ENCODE results near the gene RYR1.
"Not testable (repeated sequence)": the region's sequence is repeated elsewhere in the genome, so short reads cannot be mapped to it uniquely, and the experiment has no call there.

RYR1 gene

DNA sequence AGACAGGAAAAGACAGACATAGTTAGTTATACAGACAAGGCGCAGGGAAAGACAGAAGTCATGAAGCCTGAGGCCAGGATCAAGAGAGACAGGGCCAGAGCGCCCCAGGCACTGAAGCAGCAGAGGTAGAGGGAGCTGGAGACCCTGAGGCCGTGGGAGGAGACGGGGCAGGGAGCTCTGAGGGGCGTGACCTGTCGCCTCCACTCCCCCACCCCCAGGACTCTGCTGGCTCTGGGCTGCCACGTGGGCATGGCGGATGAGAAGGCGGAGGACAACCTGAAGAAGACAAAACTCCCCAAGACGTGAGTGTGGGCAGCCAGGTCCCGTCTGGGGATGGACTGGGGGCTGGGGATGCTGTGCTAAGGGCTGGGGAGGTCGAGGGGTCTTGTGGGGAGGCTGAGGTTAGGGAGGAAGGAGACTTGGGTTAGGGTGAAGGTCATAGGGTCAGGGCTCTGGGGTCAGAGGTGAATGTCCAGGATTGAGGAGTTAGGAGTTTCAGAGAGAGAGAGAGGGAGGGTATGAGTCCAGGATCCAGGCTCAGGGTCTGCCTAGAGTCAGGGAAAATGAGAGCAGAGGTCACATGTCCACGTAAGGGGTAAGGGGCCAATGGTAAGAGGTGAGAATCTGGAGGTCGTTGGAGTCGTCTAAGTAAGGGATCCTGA is 31.1 kb downstream of the RYR1 start:
- DNase-seq: no peak

DNA sequence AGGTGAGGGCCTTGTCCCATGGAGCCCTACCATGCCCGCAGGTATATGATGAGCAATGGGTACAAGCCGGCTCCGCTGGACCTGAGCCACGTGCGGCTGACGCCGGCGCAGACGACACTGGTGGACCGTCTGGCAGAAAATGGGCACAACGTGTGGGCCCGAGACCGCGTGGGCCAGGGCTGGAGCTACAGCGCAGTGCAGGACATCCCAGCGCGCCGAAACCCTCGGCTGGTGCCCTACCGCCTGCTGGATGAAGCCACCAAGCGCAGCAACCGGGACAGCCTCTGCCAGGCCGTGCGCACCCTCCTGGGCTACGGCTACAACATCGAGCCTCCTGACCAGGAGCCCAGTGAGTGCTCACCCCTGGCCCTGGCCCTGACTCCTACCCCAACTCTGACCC is 32.6 kb downstream of the RYR1 start:
- DNase-seq: no peak

DNA sequence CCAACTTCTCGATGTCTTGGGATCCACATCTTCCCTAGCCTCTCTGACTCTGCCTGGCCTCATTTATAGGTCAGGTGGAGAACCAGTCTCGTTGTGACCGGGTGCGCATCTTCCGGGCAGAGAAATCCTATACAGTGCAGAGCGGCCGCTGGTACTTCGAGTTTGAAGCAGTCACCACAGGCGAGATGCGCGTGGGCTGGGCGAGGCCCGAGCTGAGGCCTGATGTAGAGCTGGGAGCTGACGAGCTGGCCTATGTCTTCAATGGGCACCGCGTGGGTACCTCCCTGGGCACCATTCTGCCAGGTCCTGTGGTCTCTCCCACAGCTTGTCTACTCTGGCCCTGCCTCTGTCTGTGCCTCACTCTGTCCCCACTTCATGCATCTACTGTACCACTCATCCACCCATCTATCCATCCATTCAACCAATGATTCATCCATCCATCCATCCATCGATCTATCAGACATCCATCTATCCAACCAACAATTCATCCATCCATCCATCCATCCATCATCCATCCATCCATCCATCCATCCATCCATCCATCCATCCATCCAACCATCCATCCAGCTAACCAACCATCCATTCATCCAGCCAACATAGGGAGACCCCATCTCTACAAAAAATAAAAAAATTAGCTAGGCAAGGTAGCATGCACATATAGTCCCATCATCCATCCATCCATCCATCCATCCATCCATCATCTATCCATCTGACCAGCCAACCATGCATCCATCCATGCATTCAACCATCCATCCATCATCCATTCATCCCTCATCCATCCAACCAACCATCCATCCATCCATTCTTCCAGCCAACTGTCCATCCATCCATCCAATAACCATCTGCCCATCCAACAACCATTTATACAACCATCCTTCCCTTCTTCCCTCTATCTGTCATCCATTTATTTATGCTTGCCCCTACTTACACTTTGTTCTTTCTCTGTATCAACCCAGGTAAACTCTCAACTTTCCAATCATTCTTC is 34.3 kb downstream of the RYR1 start:
- DNase-seq: no peak

DNA sequence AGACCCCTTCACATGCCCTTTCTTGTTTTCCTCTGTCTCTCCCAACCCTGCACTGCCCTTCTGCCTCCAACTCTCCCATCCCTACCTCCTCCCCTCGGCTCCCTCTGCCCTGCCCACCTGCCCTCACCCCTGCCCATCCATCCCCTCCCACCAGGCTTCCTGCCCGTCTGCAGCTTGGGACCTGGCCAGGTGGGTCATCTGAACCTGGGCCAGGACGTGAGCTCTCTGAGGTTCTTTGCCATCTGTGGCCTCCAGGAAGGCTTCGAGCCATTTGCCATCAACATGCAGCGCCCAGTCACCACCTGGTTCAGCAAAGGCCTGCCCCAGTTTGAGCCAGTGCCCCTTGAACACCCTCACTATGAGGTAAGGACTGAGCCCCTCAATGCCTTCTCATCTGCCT is 35.7 kb downstream of the RYR1 start:
- no peak for DNase-seq

DNA sequence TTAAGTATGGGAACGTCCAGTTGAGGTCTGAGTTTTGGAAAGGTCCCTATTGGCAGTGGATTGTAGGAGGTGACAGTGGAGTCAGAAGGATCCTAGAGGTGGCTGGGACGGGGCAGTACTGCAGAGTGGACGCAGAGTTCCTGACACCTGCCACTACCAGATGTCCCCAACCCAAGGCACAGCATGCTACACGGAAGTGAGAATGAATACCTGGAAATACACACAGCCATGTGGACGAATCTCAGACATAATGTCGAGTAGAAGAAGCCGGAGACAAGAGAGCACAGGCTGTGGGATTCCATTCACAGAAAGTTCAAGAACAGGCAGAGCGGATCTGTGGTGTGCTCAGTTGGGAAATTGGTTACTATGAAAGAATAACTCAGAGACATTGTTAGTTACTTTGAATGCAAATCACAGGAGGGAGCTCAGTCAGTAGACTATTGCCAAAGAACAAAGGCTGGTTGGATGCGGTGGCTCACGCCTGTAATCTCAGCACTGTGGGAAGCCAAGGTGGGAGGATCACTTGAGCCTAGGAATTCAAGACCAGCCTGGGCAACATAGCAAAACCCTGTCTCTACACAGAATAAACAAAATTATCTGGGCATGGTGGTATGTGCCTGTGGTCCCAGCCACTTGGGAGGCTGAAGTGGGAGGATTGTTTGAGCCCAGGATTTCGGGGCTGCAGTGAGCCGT is 37.4 kb downstream of the RYR1 start:
- no peak for DNase-seq

DNA sequence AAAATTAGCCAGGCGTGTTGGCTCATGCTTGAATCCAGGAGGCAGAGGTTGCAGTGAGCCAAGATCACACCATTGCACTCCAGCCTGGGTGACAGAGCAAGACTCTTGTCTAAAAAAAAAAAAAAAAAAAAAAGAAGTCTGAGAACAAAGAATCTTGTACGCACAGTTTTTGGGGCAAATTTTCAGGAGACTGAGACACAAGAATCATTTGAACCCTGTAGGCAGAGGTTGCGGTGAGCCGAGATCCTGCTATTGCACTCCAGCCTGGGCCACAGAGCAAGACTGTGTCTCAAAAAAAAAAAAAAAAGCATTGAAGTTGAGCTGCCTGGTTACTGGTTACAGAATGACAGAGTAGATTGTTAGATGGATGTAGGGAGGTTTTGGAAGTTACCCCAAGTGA is 39.2 kb downstream of the RYR1 start:
- not testable (repeated sequence) for DNase-seq

DNA sequence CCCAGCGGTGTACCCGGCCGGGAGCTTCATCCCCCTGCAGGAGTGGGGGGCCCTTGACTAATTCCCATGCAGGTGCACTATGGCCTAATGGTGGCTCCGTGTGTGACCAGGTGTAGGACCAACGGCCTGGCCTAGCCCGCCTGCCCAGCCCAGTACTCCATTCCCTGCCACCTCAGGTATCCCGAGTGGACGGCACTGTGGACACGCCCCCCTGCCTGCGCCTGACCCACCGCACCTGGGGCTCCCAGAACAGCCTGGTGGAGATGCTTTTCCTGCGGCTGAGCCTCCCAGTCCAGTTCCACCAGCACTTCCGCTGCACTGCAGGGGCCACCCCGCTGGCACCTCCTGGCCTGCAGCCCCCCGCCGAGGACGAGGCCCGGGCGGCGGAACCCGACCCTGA is 39.7 kb downstream of the RYR1 start:
- DNase-seq: no peak

DNA sequence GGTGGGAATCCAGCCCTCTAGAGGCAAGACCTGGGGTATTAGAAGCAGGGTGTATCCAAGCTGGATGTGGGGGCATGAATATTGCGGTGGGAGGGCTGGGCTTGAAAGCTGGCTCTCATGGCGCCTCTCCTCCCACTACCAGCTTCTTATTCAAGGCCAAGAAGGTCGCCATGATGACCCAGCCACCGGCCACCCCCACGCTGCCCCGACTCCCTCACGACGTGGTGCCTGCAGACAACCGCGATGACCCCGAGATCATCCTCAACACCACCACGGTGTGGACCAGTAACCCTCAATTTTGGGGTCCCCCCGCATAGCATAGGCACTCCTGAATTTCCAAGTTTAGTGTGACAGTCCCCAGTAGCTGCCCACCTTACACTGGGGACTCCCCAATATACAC is 41.7 kb downstream of the RYR1 start:
- DNase-seq: no peak

DNA sequence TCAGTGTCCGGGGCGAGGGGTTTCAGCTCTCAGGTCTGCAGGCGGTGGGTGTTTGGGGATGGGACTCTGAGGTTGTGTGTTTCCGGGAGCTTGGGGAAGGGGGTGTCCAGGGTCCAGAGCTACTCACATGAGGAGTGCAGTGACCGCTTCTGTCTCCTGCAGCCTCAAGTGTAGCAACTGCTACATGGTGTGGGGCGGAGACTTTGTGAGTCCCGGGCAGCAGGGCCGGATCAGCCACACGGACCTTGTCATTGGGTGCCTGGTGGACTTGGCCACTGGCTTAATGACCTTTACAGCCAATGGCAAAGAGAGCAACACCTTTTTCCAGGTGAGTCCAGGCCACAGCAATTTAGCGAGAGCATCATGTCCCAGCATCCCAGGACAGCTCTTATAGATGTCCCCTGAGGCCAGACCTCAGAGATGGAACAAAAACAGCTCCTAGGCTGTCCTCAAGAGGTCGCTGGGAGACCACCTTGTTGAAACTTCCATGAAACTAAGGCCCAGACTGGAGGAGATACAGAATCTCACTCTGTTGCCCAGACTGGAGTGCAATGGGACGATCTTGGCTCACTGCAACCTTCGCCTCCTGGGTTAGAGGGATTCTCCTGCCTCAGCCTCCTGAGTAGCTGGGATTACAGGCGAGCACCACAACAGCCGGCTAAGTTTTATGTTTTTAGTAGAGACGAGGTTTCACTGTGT is 44.9 kb downstream of the RYR1 start:
- peak; percentile 4 for DNase-seq

DNA sequence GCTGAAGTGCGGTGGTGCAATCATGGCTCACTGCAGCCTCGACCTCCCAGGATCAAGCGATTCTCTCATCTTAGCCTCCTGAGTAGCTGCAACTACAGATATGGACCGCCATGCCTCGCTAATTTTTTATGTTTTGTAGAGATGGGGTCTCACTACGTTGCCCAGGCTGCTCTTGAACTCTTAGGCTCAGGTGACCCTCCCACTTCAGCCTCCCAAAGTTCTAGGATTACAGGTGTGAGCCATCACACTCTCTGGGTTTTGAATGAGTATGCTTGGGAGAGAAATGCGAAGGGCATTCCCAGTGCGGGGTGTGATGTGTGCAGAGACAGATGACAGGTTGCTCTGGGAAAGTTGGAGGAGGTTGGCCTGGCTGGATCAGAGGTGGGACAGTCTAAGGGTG is 49.0 kb downstream of the RYR1 start:
- no peak for DNase-seq

DNA sequence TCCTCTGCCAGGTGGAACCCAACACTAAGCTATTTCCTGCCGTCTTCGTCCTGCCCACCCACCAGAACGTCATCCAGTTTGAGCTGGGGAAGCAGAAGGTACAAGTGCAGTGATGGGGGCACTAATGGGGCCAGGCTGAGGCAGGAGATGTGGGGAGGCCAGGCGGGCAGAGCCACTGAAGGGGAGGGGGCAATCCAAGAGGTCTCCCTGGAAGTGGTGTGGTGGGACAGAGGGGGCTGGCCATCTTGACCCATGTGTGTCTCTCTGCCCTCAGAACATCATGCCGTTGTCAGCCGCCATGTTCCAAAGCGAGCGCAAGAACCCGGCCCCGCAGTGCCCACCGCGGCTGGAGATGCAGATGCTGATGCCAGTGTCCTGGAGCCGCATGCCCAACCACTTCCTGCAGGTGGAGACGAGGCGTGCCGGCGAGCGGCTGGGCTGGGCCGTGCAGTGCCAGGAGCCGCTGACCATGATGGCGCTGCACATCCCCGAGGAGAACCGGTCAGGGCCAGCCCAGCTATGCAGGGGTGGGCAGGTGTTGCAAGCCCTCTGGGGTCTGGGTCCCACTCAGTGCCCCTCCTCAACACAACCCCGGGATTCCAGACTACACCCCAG is 49.6 kb downstream of the RYR1 start:
- no peak for DNase-seq

DNA sequence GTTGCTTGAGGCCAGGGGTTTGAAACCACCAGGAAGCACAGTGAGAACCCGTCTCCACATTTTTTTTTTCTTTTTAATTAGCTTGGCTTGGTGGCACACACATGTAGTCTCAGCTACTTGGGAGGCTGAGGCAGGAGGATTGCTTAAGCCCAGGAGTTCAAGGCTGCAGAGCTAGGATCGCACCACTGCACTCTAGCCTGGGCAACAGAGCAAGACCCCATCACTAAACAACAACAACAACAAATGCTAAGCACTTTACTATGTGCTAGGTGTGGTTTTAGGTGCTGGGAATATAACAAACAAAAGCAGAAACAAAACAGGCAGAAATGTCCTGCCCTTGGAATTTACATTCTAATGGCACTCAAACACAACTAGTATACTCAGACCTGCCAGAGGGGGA is 51.3 kb downstream of the RYR1 start:
- DNase-seq: no peak

DNA sequence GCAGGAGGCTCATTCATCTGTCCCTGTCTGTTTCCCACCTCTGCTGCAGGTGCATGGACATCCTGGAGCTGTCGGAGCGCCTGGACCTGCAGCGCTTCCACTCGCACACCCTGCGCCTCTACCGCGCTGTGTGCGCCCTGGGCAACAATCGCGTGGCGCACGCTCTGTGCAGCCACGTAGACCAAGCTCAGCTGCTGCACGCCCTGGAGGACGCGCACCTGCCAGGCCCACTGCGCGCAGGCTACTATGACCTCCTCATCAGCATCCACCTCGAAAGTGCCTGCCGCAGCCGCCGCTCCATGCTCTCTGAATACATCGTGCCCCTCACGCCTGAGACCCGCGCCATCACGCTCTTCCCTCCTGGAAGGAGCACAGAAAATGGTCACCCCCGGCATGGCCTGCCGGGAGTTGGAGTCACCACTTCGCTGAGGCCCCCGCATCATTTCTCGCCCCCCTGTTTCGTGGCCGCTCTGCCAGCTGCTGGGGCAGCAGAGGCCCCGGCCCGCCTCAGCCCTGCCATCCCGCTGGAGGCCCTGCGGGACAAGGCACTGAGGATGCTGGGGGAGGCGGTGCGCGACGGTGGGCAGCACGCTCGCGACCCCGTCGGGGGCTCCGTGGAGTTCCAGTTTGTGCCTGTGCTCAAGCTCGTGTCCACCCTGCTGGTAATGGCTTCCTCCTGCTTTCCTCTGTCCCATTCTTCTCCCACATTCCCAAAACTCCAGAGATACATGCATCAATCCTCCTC is 52.2 kb downstream of the RYR1 start:
- DNase-seq: no peak

DNA sequence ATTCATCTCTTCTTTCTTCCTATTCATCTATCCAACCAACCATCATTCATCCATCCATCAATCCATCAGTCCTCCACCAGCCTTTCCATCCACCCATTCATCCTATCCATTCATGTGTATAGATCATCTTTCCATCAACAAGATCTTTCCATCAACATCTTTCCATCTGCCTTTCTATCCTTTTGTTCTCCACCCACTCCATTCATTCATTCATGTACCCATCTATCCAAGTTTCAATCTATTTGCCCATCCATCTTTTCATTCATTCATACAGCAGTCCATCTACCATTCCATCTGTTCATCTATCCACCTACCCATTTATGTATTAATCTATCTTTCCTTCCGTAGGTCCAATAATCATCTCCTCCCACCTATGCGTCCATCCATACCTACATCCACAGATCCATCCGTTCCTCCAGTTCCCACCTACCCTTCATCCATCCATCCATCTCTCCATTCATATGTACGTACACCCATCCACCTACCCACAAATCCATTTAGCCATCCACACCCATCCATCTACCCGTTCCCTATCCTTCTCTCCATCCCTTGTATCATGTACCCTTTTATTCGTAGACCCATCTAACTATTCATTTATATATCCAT is 53.3 kb downstream of the RYR1 start:
- no peak for DNase-seq

DNA sequence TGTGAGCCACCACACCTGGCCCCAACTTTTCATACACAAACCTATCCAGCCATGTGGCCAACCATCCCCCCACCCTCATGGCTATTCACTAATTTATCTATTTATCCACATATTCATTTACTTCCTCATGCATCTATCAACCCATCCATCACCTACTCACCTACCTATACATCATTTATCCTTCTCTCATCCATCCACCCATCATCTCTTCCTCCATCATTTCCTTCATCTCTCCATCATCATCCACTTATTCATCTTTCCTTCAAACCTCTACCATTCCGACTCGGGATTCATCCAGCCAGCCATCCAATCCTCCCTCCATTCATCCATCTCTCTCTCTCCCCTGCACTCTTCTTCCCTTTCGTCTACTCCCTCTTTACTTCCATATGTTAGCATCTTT is 54.6 kb downstream of the RYR1 start:
- DNase-seq: no peak

DNA sequence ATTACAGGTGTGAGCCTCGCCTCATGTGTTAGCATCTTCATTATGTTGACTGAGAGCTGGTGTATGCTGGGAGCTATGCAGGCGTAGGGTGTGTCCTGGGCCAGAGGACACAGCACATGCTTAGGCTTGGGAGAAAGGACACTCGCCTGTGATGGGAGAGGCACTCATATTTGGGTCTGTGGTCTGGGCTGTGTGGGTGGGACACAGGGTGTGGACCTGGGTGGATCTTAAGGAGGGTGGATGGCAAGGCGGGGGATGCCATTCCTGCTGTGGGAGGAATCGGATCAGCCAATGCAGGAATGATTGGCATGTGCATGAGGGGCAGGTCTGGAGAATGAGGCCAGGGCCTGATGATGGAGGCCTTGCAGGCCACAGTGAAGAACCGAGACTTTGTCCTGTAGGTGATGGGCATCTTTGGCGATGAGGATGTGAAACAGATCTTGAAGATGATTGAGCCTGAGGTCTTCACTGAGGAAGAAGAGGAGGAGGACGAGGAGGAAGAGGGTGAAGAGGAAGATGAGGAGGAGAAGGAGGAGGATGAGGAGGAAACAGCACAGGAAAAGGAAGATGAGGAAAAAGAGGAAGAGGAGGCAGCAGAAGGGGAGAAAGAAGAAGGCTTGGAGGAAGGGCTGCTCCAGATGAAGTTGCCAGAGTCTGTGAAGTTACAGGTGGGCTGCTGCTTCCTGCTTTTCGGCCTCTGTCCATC is 55.4 kb downstream of the RYR1 start:
- DNase-seq: no peak

DNA sequence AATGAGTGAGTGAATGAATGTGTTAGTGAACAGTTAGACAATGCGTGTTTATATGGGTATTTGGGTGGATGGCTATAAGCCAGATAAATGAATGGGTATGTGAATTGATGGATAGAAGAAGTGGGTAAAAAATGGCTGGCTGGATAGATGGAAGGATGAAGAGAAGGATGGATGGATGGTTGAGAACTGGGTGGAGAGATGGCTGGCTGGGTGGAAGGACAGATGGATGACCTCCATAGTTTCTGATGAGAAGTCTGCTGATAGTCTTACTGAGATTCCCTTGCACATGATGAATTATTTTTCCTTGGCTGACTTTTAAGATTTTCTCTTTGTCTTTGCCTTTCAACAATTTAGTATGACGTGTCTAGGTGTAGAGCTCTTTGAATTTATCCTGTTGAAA is 57.4 kb downstream of the RYR1 start:
- no peak for DNase-seq

DNA sequence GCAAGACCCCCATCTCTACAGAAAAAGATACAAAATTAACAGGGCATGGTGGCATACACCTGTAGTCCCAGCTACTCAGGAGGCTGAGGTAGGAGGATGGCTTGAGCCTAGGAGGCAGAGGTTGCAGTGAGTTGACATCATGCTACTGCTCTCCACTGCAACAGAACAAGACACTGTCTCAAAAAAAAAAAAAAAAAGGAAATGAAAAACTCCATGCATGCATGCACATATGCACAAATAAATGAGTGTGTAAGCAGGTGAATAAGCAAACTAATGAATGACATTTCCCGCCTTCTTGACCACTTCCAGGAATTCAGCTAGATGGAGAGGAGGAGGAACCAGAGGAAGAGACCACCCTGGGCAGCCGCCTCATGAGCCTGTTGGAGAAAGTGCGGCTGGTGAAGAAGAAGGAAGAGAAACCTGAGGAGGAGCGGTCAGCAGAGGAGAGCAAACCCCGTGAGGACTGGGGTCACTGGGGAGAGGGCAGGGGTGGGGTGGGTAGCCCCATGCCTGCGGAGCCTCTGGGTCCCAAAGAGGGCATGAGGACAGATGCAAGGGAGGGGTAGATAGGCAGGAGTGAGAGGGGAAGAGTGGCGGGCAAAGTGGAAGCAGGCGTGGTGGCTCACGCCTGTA is 58.8 kb downstream of the RYR1 start:
- no peak for DNase-seq

DNA sequence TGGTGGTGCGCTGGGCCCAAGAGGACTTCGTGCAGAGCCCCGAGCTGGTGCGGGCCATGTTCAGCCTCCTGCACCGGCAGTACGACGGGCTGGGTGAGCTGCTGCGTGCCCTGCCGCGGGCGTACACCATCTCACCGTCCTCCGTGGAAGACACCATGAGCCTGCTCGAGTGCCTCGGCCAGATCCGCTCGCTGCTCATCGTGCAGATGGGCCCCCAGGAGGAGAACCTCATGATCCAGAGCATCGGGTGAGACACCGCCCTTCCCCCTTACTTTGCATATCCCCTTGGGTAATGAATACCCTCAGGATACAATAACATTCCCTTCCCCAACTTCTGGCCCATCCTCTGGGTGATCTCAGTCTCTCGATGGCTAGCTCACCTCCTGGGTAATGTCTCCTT is 60.9 kb downstream of the RYR1 start:
- no peak for DNase-seq

DNA sequence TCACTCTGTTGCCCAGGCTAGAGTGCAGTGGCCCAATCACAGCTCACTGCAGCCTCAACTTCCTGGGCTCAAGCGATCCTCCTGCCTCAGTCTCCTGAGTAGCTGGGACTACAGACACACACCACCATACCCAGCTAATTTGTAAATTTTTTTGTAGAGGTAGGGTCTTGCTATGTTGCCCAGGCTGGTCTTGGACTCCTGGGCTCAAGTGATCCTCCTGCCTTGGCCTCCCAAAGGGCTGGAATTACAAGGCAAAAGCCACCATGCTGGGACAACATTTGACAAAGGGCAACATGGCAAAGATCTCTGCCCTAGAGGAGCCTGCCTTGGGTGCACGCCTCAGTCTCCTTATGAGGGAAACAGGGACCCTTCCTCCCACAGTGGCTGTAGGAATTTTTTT is 61.9 kb downstream of the RYR1 start:
- not testable (repeated sequence) for DNase-seq
